GM21515 (cell line): ENCODE data around the gene ZNF608.

ENCODE experiments used
- ATAC-seq: cut with Tn5 transposase; IDR thresholded peaks from one replicate; pipeline ENCODE4 v1.9.1; 2021; ENCODE audit not compliant: unreplicated experiment

The ZNF608 gene

GRCh38 chr5:124739634-124740025 is 6.8 kb downstream of the ZNF608 start:
- ATAC-seq = no peak

- no peak for ATAC-seq
These were observed 7.5 kb downstream of the ZNF608 start for GRCh38 chr5:124738681-124739633.

- no peak for ATAC-seq
These were observed 8.8 kb downstream of the ZNF608 start for GRCh38 chr5:124737651-124738050.

- no peak for ATAC-seq
These were observed 9.6 kb downstream of the ZNF608 start for GRCh38 chr5:124736805-124737188.

- no peak for ATAC-seq
These were observed 10.2 kb downstream of the ZNF608 start for GRCh38 chr5:124736082-124736804.

- ATAC-seq = no peak
These were observed 11.1 kb downstream of the ZNF608 start for GRCh38 chr5:124735169-124735858.

GRCh38 chr5:124734574-124735168 is 11.8 kb downstream of the ZNF608 start:
- no peak for ATAC-seq

GRCh38 chr5:124733329-124733650 is 13.1 kb downstream of the ZNF608 start:
- no peak for ATAC-seq

GRCh38 chr5:124732428-124733328 is 13.8 kb downstream of the ZNF608 start:
- no peak for ATAC-seq

GRCh38 chr5:124730381-124730780 is 16.1 kb downstream of the ZNF608 start:
- no peak for ATAC-seq

- ATAC-seq = peak; percentile 52
These were observed 16.6 kb downstream of the ZNF608 start for GRCh38 chr5:124729720-124730359.

GRCh38 chr5:124728968-124729332 is 17.5 kb downstream of the ZNF608 start:
- ATAC-seq = no peak

GRCh38 chr5:124728331-124728967 is 18.0 kb downstream of the ZNF608 start:
- no peak for ATAC-seq

- no peak for ATAC-seq
These were observed 19.6 kb downstream of the ZNF608 start for GRCh38 chr5:124726631-124727362.

GRCh38 chr5:124725622-124726258 is 20.7 kb downstream of the ZNF608 start:
- ATAC-seq = no peak

GRCh38 chr5:124725040-124725434 is 21.4 kb downstream of the ZNF608 start:
- peak; percentile 44 for ATAC-seq

GRCh38 chr5:124724357-124725039 is 21.9 kb downstream of the ZNF608 start:
- ATAC-seq = peak; percentile 62
